GM12878 (cell line): Measurements from ENCODE around the gene CSH2. TPM values are rescaled to one million over a fixed set of nuclear protein-coding genes. Genes with fewer than 3 reads are reported as not detected.
"Not testable (repeated sequence)": the region's sequence is repeated elsewhere in the genome, so short reads cannot be mapped to it uniquely, and the experiment has no call there.

ENCODE experiments used
- ATAC-seq: fragments of 200-7000 bp; cut with Tn5 transposase; 3 replicates; pipeline ENCODE4 v1.9.1; 2020; ENCODE audit warnings: mild to moderate bottlenecking, moderate library complexity
- BruUV-seq: library from RNA; stranded (reverse); fragments of 400-500 nt; replicated peaks from 2 replicates; lab custom pipeline; 2021; lab: Mats Ljungman, UMichigan
- CTCF ChIA-PET: fragments of 300-600 bp; sonication (Branson Sonifier 250); formaldehyde crosslinking; extraction: SDS; loops from one replicate; lab custom pipeline; 2021; ENCODE audit warnings: inconsistent platforms; lab: Yijun Ruan, JAX
- POLR2A ChIA-PET: fragments of 350-600 bp; formaldehyde crosslinking; extraction: SDS; loops from one replicate; lab custom pipeline; 2021; ENCODE audit warnings: inconsistent platforms; lab: Charles Lee
- RAD21 ChIA-PET: fragments of 300-600 bp; sonication (Branson Sonifier 250); formaldehyde crosslinking; loops from one replicate; lab custom pipeline; 2023; ENCODE audit warnings: antibody characterized with exemption; ENCODE audit not compliant: unreplicated experiment; lab: Charles Lee
- SMC1A ChIA-PET: fragments of 300-600 bp; sonication (Branson Sonifier 250); formaldehyde crosslinking; loops from one replicate; lab custom pipeline; 2023; ENCODE audit not compliant: unreplicated experiment, uncharacterized antibody; lab: Charles Lee
- DNase-seq: peaks from one replicate; pipeline ENCODE4 v3.0.0-alpha.2; 2011; ENCODE audit warnings: low read depth, low spot score
- FAIRE-seq: peaks from 3 replicates; lab custom pipeline; 2011; peaks lifted over from hg19 to GRCh38; lab: Jason Lieb, UNC
- H2AFZ ChIP-seq: 2 replicates; pipeline ENCODE4 v1.6.0; 2011; ENCODE audit warnings: low read depth, low read length, control low read depth; ENCODE audit not compliant: control insufficient read depth
- H3K27ac ChIP-seq: 2 replicates; pipeline ENCODE4 v1.5.1; 2011; ENCODE audit warnings: control low read depth; ENCODE audit not compliant: control insufficient read depth, insufficient read depth
- H3K27me3 ChIP-seq, 2 experiments: replicated peaks in 1 of 2; 2 replicates each; pipeline versions ENCODE4 v1.6.0 to v1.6.1; 2011; ENCODE audit warnings: low read length in 1 of 2; ENCODE audit not compliant: control insufficient read depth in 2 of 2, insufficient read depth in 2 of 2
- H3K36me3 ChIP-seq, 2 experiments: 2 replicates each; pipeline ENCODE4 v1.5.1; 2011; ENCODE audit warnings: low read length in 1 of 2; ENCODE audit not compliant: control insufficient read depth in 2 of 2, insufficient read depth in 2 of 2
- H3K4me1 ChIP-seq: 2 replicates; pipeline ENCODE4 v1.6.1; 2011; ENCODE audit warnings: mild to moderate bottlenecking, low read length, moderate library complexity, mixed read lengths; ENCODE audit not compliant: control insufficient read depth, insufficient read depth
- H3K4me2 ChIP-seq: 2 replicates; pipeline ENCODE4 v1.6.0; 2011; ENCODE audit warnings: control low read depth; ENCODE audit not compliant: control insufficient read depth, insufficient read depth
- H3K4me3 ChIP-seq: fragments of 200-600 bp; sonication (generic); 2 replicates; pipeline ENCODE4 v1.5.1; 2016
- H3K79me2 ChIP-seq: 2 replicates; pipeline ENCODE4 v1.6.0; 2011; ENCODE audit warnings: low read length; ENCODE audit not compliant: control insufficient read depth, insufficient read depth
- H3K9ac ChIP-seq: 2 replicates; pipeline ENCODE4 v1.8.0; 2011; ENCODE audit warnings: low read length, control low read depth, mixed read lengths; ENCODE audit not compliant: control insufficient read depth, insufficient read depth
- H3K9me3 ChIP-seq: replicated peaks from 3 replicates; pipeline ENCODE4 v1.5.1; 2011; ENCODE audit warnings: mild to moderate bottlenecking, low read length; ENCODE audit not compliant: control insufficient read depth, insufficient read depth
- H4K20me1 ChIP-seq: 2 replicates; pipeline ENCODE4 v1.6.0; 2011; ENCODE audit not compliant: control insufficient read depth, insufficient read depth
- CTCF ChIP-seq, 3 experiments: IDR thresholded peaks in 2 of 3; conservative IDR thresholded peaks in 1 of 3; 2 replicates each; pipeline ENCODE4 v1.5.1; 2011; ENCODE audit warnings: low read depth in 3 of 3, low read length in 3 of 3, mild to moderate bottlenecking in 3 of 3, control low read depth in 2 of 3, moderate library complexity in 2 of 3, inconsistent platforms in 1 of 3, mixed read lengths in 1 of 3; ENCODE audit not compliant: control insufficient read depth in 2 of 3, insufficient read depth in 1 of 3; ENCODE audit errors: extremely low read depth in 1 of 3
- WGBS: methylation state at CpG from one replicate; pipeline ENCODE4 v1.1.6; 2016; ENCODE audit warnings: low lambda C conversion rate; ENCODE audit not compliant: insufficient replicate concordance, insufficient coverage; ENCODE audit errors: missing lambda C conversion rate; 5-methylcytosine and 5-hydroxymethylcytosine counted together
- in situ Hi-C: fragments of 300-500 bp; cut with MboI; formaldehyde crosslinking; loops from 9 replicates; pipeline ENCODE4 v1.14.3; 2018; ENCODE audit warnings: mixed read lengths
- intact Hi-C: fragments of 100-400 bp; cut with micrococcal nuclease; formaldehyde crosslinking; loops from one replicate; pipeline ENCODE4 v1.14.2; 2022; ENCODE audit not compliant: unreplicated experiment
- polyA plus RNA-seq, 11 experiments: library from polyadenylated mRNA; depleted of rRNA in 4 of 11; unstranded in 6 of 11; stranded (reverse) in 5 of 11; fragments of >200 nt; fragmentation: Nextera tagmentation in 4 of 11; fragmentation: Illumina TruSeq in 1 of 11; extraction: Ambion mirVana in 4 of 11; extraction: Trizol in 1 of 11; gene quantifications; 1 replicate in 1 of 11; 2 replicates in 10 of 11; pipeline versions ENCODE4 v1.2.1 to v1.2.3, GENCODE V29; 2011 to 2016; ENCODE audit warnings: inconsistent platforms in 2 of 11, missing spikeins in 2 of 11, low read depth in 1 of 11
- total RNA-seq, 4 experiments: library from RNA; depleted of rRNA in 3 of 4; stranded (reverse); fragments of >200 nt in 3 of 4; fragmentation: Illumina TruSeq in 1 of 4; extraction: Trizol in 1 of 4; gene quantifications; 2 replicates each; pipeline versions ENCODE4 v1.2.1 to v1.2.3, GENCODE V29; 2013 to 2021

CSH2 gene
- total and polyA plus RNA-seq, 10 of the 15 experiments (the other 5 are each of a cell fraction or from before 2014, with no cell fraction given) = not detected

GRCh38 chr17:63904796-63905195, 31.3 kb upstream of the CSH2 start:
- FAIRE-seq, H3K9ac ChIP-seq, H3K4me3 ChIP-seq, in situ Hi-C loops, intact Hi-C loops, H3K9me3 ChIP-seq, H3K4me1 ChIP-seq, H2AFZ ChIP-seq, H3K36me3 ChIP-seq, H3K27me3 ChIP-seq, ATAC-seq, H3K4me2 ChIP-seq, BruUV-seq, DNase-seq, H3K79me2 ChIP-seq, H4K20me1 ChIP-seq, H3K27ac ChIP-seq: not testable (repeated sequence)
- WGBS = 39% methylated on average over 8 of the region's 8 CpGs
- RAD21 ChIA-PET = interaction anchor here (1.1 to 1.2 kb wide), 3 partner anchors 118 to 169 kb away, joined by 3 to 4 read pairs (median 3); no protein-coding TSS in a partner anchor
- SMC1A ChIA-PET = interaction anchor here (0.7 to 2.6 kb wide), 4 partner anchors 41 to 228 kb away, joined by 3 to 12 read pairs (median 7); no protein-coding TSS in a partner anchor
- POLR2A ChIA-PET = interaction anchor here (0.6 to 0.8 kb wide), 3 partner anchors 114 to 226 kb away, joined by 3 to 6 read pairs (median 5); no protein-coding TSS in a partner anchor
- CTCF ChIA-PET = interaction anchor here (0.7 to 6.0 kb wide), 21 partner anchors 8 to 694 kb away, joined by 3 to 49 read pairs (median 5); partner anchors contain the start of genes CD79B and GH1

DNA sequence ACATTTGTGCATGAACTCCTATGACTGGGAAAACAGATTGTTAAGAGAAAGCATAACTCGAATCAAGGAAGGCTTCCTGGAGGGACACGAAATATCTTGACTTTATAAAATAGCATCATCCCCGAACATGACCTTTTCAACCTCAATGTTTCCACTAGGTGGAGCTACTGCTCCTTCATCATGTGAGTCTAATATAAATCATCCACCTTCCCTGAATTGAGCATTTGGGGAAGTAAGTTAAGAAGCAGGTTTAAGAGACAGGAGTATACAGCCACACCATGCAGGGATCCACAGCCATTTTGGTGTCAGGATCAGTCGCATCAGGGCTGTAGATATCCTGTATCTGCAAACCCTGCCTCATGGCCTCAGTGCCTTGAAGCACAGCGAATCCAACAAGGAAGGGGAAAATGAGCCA, 30.3 kb upstream of the CSH2 start:
- in situ Hi-C loops = not testable (repeated sequence)
- FAIRE-seq = peak; percentile 96

DNA sequence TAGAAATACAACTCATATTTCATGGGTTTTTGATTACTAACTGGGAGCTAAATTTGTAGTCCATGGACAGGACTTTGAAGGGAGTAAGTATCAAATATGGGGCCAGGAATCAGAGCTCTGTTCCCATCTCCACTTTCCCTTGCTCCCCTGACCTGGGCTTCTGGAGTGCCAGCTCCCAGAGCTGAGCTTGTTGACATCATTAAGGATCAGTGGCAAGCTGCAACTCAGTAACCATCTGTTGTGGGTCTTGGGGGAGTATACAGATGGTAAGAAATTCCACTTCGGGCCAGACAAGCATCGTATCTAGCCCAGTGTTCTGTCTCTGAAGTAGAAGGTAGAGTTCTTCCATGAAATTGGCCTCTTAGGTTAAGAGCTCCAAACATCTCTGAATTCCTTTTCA, 28.5 kb upstream of the CSH2 start:
- intact Hi-C loops, in situ Hi-C loops: not testable (repeated sequence)
- RAD21 ChIA-PET = interaction anchor here (2.9 kb wide), 1 partner anchor 127 kb away, joined by 8 read pairs; no protein-coding TSS in a partner anchor

More for the DNA sequence above, 30.3 kb upstream of the CSH2 start:
- POLR2A ChIA-PET = interaction anchor here (0.7 kb wide), 1 partner anchor 115 kb away, joined by 3 read pairs; no protein-coding TSS in a partner anchor
- H3K4me3 ChIP-seq, H3K9ac ChIP-seq, H3K27ac ChIP-seq, DNase-seq, H2AFZ ChIP-seq, H3K9me3 ChIP-seq, BruUV-seq, H3K36me3 ChIP-seq, H3K4me2 ChIP-seq, intact Hi-C loops, H3K27me3 ChIP-seq, H3K4me1 ChIP-seq, H3K79me2 ChIP-seq, H4K20me1 ChIP-seq: not testable (repeated sequence)
- CTCF ChIA-PET = interaction anchor here (0.6 to 6.0 kb wide), 19 partner anchors 9 to 387 kb away, joined by 3 to 49 read pairs (median 6); partner anchors contain the start of gene GH1
- RAD21 ChIA-PET = interaction anchor here (0.7 to 2.9 kb wide), 6 partner anchors 43 to 230 kb away, joined by 3 to 8 read pairs (median 4); no protein-coding TSS in a partner anchor
- SMC1A ChIA-PET = interaction anchor here (1.2 to 2.9 kb wide), 5 partner anchors 8 to 229 kb away, joined by 3 to 19 read pairs (median 4); no protein-coding TSS in a partner anchor
- peak; percentile 75 for ATAC-seq
- TF ChIP-seq CTCF (IDR thresholded peaks at IDR 0.05 in 2 of 3, conservative IDR thresholded peaks at IDR 0.05 in 1 of 3; ENCODE audit: control insufficient read depth in 2 of 3, extremely low read depth in 1 of 3, insufficient read depth in 1 of 3, low read depth in 3 of 3, low read length in 3 of 3) = peak in 2 of 3 experiments; percentile 16 to 17; a peak in 3 of 6 replicates
- WGBS = 10% methylated on average over 5 of the region's 5 CpGs

More for the DNA sequence above, 28.5 kb upstream of the CSH2 start:
- not testable (repeated sequence) for H3K4me3 ChIP-seq, H3K36me3 ChIP-seq, H2AFZ ChIP-seq, H3K9ac ChIP-seq, BruUV-seq, H3K79me2 ChIP-seq, DNase-seq, H3K4me1 ChIP-seq, H4K20me1 ChIP-seq, H3K27me3 ChIP-seq, ATAC-seq, FAIRE-seq, H3K27ac ChIP-seq, H3K4me2 ChIP-seq, H3K9me3 ChIP-seq
- WGBS = 60% methylated on average over 2 of the region's 2 CpGs
- POLR2A ChIA-PET = interaction anchor here (0.7 kb wide), 1 partner anchor 173 kb away, joined by 4 read pairs; no protein-coding TSS in a partner anchor
- SMC1A ChIA-PET = interaction anchor here (0.6 to 2.9 kb wide), 5 partner anchors 39 to 231 kb away, joined by 4 to 19 read pairs (median 6); no protein-coding TSS in a partner anchor
- CTCF ChIA-PET = interaction anchor here (0.6 to 6.0 kb wide), 23 partner anchors 11 to 1797 kb away, joined by 3 to 49 read pairs (median 5); no protein-coding TSS in a partner anchor
